Coronary artery (tissue), 2 donors: ENCODE measurements around the gene ARPP21.

Experiments
- DNase-seq: peaks from one replicate; pipeline ENCODE4 v3.0.0-alpha.2; 2017; ENCODE audit warnings: low spot score
- H3K27ac ChIP-seq, 2 donors: fragments of 200-600 bp; sonication (generic); one replicate each; pipeline ENCODE4 v1.5.1; 2016 to 2019
- H3K4me3 ChIP-seq: fragments of 200-600 bp; sonication (generic); 2 replicates; pipeline ENCODE4 v1.5.1; 2016; ENCODE audit warnings: mild to moderate bottlenecking, moderate library complexity
- TF ChIP-seq, protein P1 (sequence below): fragments of 200-600 bp; sonication (generic); IDR thresholded peaks from one replicate; pipeline ENCODE4 v1.5.1; 2019; ENCODE audit warnings: antibody characterized with exemption

The ARPP21 gene

DNA sequence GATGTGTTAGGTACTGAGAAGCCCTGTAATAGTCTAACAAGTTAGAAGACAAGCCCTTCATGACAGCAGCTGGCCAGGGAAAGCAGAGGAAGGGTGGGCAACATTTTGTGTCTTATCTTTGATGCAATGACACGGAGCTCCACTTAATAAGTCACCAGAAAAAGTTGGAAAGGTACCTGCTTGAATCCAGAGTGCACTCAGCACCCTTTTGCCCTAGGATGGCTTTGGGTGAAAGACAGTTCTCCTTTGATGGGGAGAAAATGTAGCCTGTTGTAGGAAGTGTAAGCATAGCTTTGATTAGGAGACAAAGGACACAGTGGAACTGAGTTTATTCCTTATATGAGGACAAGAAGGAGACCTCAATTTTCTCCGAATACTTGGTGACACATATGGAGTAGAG lies 137.0 kb downstream of the ARPP21 start:
- no peak overlapping the region for H3K4me3 ChIP-seq
- no peak for DNase-seq
- TF ChIP-seq, protein P1, sequence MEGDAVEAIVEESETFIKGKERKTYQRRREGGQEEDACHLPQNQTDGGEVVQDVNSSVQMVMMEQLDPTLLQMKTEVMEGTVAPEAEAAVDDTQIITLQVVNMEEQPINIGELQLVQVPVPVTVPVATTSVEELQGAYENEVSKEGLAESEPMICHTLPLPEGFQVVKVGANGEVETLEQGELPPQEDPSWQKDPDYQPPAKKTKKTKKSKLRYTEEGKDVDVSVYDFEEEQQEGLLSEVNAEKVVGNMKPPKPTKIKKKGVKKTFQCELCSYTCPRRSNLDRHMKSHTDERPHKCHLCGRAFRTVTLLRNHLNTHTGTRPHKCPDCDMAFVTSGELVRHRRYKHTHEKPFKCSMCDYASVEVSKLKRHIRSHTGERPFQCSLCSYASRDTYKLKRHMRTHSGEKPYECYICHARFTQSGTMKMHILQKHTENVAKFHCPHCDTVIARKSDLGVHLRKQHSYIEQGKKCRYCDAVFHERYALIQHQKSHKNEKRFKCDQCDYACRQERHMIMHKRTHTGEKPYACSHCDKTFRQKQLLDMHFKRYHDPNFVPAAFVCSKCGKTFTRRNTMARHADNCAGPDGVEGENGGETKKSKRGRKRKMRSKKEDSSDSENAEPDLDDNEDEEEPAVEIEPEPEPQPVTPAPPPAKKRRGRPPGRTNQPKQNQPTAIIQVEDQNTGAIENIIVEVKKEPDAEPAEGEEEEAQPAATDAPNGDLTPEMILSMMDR, result no peak
- H3K27ac ChIP-seq, result no peak overlapping the region

DNA sequence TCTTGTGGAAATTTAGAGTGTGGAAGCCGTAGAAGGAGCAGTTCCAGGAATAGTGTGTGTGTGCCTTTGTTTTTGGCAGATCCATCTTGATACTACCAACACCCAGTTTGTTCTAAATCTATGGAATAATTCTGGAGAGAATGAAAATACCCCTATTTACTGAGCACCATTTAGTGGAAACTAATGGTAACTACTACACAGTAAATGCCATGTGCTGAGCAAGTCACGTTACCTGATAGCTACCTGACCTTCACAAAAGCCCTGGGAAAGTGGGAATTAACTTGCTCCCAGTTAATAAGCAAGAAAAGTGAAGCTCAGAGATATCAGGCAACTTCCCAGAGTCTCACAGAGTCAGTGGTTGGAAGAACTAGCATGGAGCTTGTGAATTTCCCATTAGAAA lies 137.7 kb downstream of the ARPP21 start:
- DNase-seq, result no peak
- no peak overlapping the region for H3K4me3 ChIP-seq
- H3K27ac ChIP-seq, result no peak overlapping the region
- TF ChIP-seq, protein P1, result no peak

DNA sequence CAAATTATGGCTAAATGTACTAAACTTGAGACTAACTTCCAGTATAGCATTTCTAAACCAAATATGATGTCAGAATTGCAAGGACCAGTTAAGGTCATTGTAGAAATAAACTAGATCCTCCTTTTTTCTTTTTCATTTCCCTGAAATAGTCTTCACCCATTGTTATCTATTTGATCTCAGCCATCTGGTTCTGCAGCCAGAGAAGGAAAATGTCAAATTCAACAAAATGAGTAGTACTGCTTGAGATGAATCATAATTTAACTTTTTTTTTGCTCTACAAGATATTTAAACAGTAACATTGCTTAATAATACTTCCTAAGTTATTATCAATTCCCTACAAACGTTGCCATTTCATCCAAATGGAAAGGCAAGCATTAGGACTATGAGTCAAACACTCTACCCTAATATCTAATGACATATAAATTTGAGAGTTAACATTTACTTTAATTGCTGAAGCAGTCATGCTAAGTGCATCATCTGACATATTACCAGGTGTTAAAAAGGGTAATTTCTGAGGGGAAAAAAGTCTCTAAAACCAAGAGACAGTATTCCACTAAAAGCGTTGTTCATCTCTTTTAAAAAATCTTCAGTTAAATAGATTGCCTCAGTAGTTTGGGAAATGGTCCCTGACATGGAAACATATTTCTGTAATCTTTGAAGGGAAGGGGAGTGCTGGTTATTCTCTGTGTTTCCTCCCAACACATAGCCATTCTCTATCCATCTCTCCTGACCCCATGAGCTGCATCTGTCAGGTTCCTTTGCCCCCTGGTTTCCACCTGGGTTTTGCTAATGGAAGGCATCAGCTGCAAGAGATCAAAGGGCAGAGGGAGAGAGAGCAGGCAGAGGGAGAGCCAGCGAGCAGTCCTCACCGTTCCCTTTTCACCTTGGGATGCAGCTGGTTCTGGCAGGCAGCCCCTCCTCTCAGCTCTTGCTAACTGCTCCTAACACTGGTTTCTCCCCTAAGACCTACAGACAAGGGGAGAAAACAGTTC lies 138.5 kb downstream of the ARPP21 start:
- no peak for DNase-seq
- Histone ChIP-seq H3K27ac (no peak overlapping the region), H3K4me3 (no peak overlapping the region)
- TF ChIP-seq, protein P1, result no peak

DNA sequence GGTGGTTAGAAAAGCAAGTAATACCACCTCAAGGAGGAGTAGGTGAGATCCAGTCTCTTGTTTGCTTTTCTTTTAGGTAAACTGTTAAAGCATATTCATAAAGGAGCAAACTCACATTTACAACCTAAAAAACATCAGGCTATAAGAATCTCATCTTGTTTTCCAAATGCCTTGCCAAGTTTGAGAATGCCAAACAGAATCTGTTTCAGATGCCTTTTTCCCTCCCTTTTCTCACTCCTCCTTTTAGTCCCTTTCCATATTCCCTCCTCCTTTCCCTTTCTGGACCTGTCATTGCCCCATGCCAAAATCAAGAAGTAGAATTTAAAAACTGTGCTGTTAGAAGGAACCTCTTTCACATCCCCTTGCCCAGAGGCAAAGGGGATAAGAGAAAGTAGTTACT lies 140.3 kb downstream of the ARPP21 start:
- no peak overlapping the region for H3K4me3 ChIP-seq
- no peak overlapping the region for H3K27ac ChIP-seq
- DNase-seq, result no peak
- TF ChIP-seq, protein P1, result no peak

DNA sequence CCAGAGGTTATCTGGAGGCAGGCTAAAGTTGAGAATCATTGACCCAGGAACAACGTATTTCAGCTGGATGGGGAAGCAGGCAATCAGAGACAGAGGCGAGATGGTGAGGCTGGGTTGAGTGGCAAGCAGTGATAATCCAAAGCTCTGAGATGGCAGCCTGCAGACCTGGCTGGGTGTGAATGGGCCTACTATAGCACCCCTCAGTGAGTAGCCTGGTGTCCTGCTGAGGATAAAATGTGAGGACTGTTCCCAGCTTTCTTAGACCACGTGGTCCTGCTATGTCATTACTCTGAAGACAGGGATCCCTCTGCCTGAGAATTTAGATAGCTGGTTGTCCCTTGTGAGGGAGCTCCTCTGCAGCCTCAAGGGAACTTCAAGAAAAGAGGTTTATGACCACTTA lies 141.5 kb downstream of the ARPP21 start:
- Histone ChIP-seq H3K4me3 (no peak overlapping the region), H3K27ac (no peak overlapping the region)
- DNase-seq, result no peak
- TF ChIP-seq, protein P1, result no peak

DNA sequence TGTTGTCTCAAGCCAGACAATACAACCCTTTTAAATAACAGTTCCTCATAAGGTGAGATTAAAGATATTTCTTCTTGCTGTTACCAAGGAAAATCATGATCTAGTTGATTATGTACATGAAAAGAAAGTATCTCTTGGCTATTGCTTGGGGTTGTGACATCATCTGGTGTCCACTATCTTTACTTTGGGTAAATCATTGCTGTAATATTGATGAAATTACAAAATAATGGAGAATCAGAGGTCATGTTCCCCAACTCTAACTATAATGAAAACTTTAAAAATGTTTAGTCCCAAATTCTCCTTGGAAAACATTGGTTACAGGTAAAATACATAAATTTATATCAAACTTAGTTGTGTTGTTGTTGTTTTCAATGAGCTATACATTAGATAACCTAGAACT lies 142.2 kb downstream of the ARPP21 start:
- TF ChIP-seq, protein P1, result no peak
- Histone ChIP-seq H3K27ac (no peak overlapping the region), H3K4me3 (no peak overlapping the region)
- no peak for DNase-seq

DNA sequence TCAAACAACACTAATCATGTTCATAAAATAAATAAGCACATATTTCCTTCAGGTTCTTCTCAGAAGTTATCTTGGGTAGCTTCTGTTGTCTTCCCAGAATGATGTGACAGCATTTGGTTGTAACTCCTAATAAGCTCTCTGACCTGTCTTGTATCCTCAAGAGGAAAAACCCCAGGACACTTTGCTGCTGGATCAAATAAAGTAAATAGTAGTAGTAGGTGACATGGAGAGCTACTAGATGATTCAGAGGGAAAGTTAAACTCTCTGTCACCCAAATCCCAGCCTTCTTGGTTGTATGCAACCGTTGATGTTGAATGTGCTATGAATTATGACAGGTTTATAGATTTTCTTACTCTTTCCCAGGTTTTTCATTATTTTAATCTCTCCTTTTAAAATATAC lies 143.0 kb downstream of the ARPP21 start:
- no peak for DNase-seq
- no peak overlapping the region for H3K4me3 ChIP-seq
- no peak overlapping the region for H3K27ac ChIP-seq
- TF ChIP-seq, protein P1, result no peak
